Caco-2 (cell line): ENCODE results near the gene HMCN2. TPM values are rescaled to one million over a fixed set of nuclear protein-coding genes. Genes with fewer than 3 reads are reported as not detected.

Source experiments
- BruUV-seq: library from RNA; stranded (reverse); fragments of 400-500 nt; replicated peaks from 2 replicates; lab custom pipeline; 2021; lab: Mats Ljungman, UMichigan
- CTCF ChIA-PET: fragments of 300-600 bp; sonication (Branson Sonifier 250); formaldehyde crosslinking; loops from one replicate; lab custom pipeline; 2022; ENCODE audit warnings: antibody characterized with exemption; lab: Charles Lee
- POLR2A ChIA-PET: fragments of 300-600 bp; sonication (Branson Sonifier 250); formaldehyde crosslinking; loops from one replicate; lab custom pipeline; 2022; ENCODE audit warnings: antibody characterized with exemption; lab: Charles Lee
- DNase-seq, 2 experiments: peaks; one replicate each; pipeline versions ENCODE4 v3.0.0 to v3.0.0-alpha.2; 2020 to 2022
- H3K27me3 ChIP-seq: replicated peaks from 2 replicates; pipeline ENCODE4 v1.6.0; 2011; ENCODE audit warnings: low read length; ENCODE audit not compliant: control insufficient read depth, insufficient read depth
- H3K36me3 ChIP-seq: 2 replicates; pipeline ENCODE4 v1.5.1; 2011; ENCODE audit warnings: low read length; ENCODE audit not compliant: control insufficient read depth, insufficient read depth
- H3K4me1 ChIP-seq: fragments of 250-450 bp; sonication (Bioruptor Pico); 2 replicates; pipeline ENCODE4 v1.5.1; 2020; ENCODE audit warnings: mild to moderate bottlenecking
- H3K4me3 ChIP-seq: 2 replicates; pipeline ENCODE4 v1.5.1; 2011; ENCODE audit warnings: low read depth, mild to moderate bottlenecking, control low read depth, low read length
- H3K9me3 ChIP-seq: fragments of 250-450 bp; sonication (Bioruptor Pico); 2 replicates; pipeline ENCODE4 v1.5.1; 2020; ENCODE audit warnings: mild to moderate bottlenecking, moderate library complexity
- H3K27ac Mint-ChIP-seq: one replicate; pipeline ENCODE4 v1.8.0; 2022; ENCODE audit warnings: mixed read lengths; ENCODE audit not compliant: unreplicated experiment
- H3K27me3 Mint-ChIP-seq: one replicate; pipeline ENCODE4 v1.8.0; 2022; ENCODE audit warnings: mixed read lengths; ENCODE audit not compliant: insufficient read depth, unreplicated experiment
- H3K36me3 Mint-ChIP-seq: one replicate; pipeline ENCODE4 v1.8.0; 2022; ENCODE audit warnings: mild to moderate bottlenecking, mixed read lengths; ENCODE audit not compliant: insufficient read depth, unreplicated experiment
- H3K4me1 Mint-ChIP-seq: one replicate; pipeline ENCODE4 v1.8.0; 2022; ENCODE audit warnings: low read depth, mixed read lengths; ENCODE audit not compliant: unreplicated experiment
- H3K4me3 Mint-ChIP-seq: one replicate; pipeline ENCODE4 v1.8.0; 2022; ENCODE audit warnings: mild to moderate bottlenecking, moderate library complexity, mixed read lengths; ENCODE audit not compliant: unreplicated experiment
- H3K9me3 Mint-ChIP-seq: one replicate; pipeline ENCODE4 v1.8.0; 2022; ENCODE audit warnings: mixed read lengths; ENCODE audit not compliant: unreplicated experiment
- CTCF ChIP-seq, 2 experiments: fragments of 200-600 bp in 1 of 2; IDR thresholded peaks; 1 replicate in 1 of 2; 2 replicates in 1 of 2; pipeline versions ENCODE4 v1.5.1 to v1.8.0; 2011 to 2022; ENCODE audit warnings: antibody characterized with exemption in 1 of 2, control low read depth in 1 of 2, inconsistent platforms in 1 of 2, low read depth in 1 of 2, low read length in 1 of 2, mild to moderate bottlenecking in 1 of 2, moderate library complexity in 1 of 2; ENCODE audit not compliant: insufficient read depth in 1 of 2, severe bottlenecking in 1 of 2, unreplicated experiment in 1 of 2
- intact Hi-C: fragments of 100-400 bp; cut with micrococcal nuclease; formaldehyde crosslinking; loops from one replicate; pipeline ENCODE4 v1.10.0; 2022; ENCODE audit not compliant: unreplicated experiment
- total RNA-seq: library from RNA; stranded (reverse); gene quantifications from 2 replicates; pipeline ENCODE4 v1.2.3, GENCODE V29; 2022

The HMCN2 gene
- total RNA-seq, 1 experiment from 2014 or later = 0.41 TPM

- H3K36me3 Mint-ChIP-seq = no peaks in the 10 kb centered on the region
- no peaks in the 10 kb centered on the region for H3K4me1 Mint-ChIP-seq
- ChIA-PET POLR2A (no interaction called here), CTCF (no interaction called here)
- H3K27me3 Mint-ChIP-seq = no peaks in the 10 kb centered on the region
- TF ChIP-seq CTCF (IDR thresholded peaks at IDR 0.05; ENCODE audit: insufficient read depth in 1 of 2, low read depth in 1 of 2, low read length in 1 of 2, severe bottlenecking in 1 of 2, unreplicated experiment in 1 of 2) = no peak
- H3K4me1 ChIP-seq = no peaks in the 10 kb centered on the region
- H3K36me3 ChIP-seq = no peaks in the 10 kb centered on the region
- no peak overlapping the region for H3K4me3 ChIP-seq
- H3K9me3 Mint-ChIP-seq = no peaks in the 10 kb centered on the region
- no TSS peak for BruUV-seq
- H3K4me3 Mint-ChIP-seq = no peak overlapping the region
- H3K27me3 ChIP-seq = no peaks in the 10 kb centered on the region
- no peaks in the 10 kb centered on the region for H3K9me3 ChIP-seq
- intact Hi-C loops = no loop called here
- no peak for DNase-seq
- no peak overlapping the region for H3K27ac Mint-ChIP-seq
Observed at GRCh38 chr9:130387905-130388304, 122.3 kb downstream of the HMCN2 start.

- intact Hi-C loops = no loop called here
- no peak overlapping the region for H3K4me3 Mint-ChIP-seq
- BruUV-seq = no TSS peak
- POLR2A ChIA-PET = no interaction called here
- Histone ChIP-seq H3K4me3 (no peak overlapping the region), H3K36me3 (no peaks in the 10 kb centered on the region), H3K4me1 (no peaks in the 10 kb centered on the region), H3K27me3 (no peaks in the 10 kb centered on the region), H3K9me3 (no peaks in the 10 kb centered on the region)
- CTCF ChIA-PET = no interaction called here
- no peaks in the 10 kb centered on the region for H3K9me3 Mint-ChIP-seq
- TF ChIP-seq CTCF (IDR thresholded peaks at IDR 0.05; ENCODE audit: insufficient read depth in 1 of 2, low read depth in 1 of 2, low read length in 1 of 2, severe bottlenecking in 1 of 2, unreplicated experiment in 1 of 2) = no peak
- no peaks in the 10 kb centered on the region for H3K27me3 Mint-ChIP-seq
- no peaks in the 10 kb centered on the region for H3K4me1 Mint-ChIP-seq
- no peak for DNase-seq
- no peak overlapping the region for H3K27ac Mint-ChIP-seq
- H3K36me3 Mint-ChIP-seq = no peaks in the 10 kb centered on the region
Observed at GRCh38 chr9:130390390-130390789, 124.8 kb downstream of the HMCN2 start.

GRCh38 chr9:130390986-130391385, 125.4 kb downstream of the HMCN2 start:
- intact Hi-C loops = no loop called here
- H3K4me3 Mint-ChIP-seq = no peak overlapping the region
- CTCF ChIA-PET = no interaction called here
- no peaks in the 10 kb centered on the region for H3K9me3 Mint-ChIP-seq
- no peaks in the 10 kb centered on the region for H3K4me1 Mint-ChIP-seq
- H3K27me3 Mint-ChIP-seq = no peaks in the 10 kb centered on the region
- POLR2A ChIA-PET = no interaction called here
- no peak for DNase-seq
- H3K36me3 Mint-ChIP-seq = no peaks in the 10 kb centered on the region
- no peaks in the 10 kb centered on the region for H3K36me3 ChIP-seq
- BruUV-seq = no TSS peak
- no peak overlapping the region for H3K4me3 ChIP-seq
- H3K27me3 ChIP-seq = no peaks in the 10 kb centered on the region
- no peaks in the 10 kb centered on the region for H3K9me3 ChIP-seq
- no peak for TF ChIP-seq CTCF (IDR thresholded peaks at IDR 0.05; ENCODE audit: insufficient read depth in 1 of 2, low read depth in 1 of 2, low read length in 1 of 2, severe bottlenecking in 1 of 2, unreplicated experiment in 1 of 2)
- no peaks in the 10 kb centered on the region for H3K4me1 ChIP-seq
- no peak overlapping the region for H3K27ac Mint-ChIP-seq
